ENCODE measurements around the gene KCNC1. TPM values are rescaled to one million over a fixed set of nuclear protein-coding genes. Genes with fewer than 3 reads are reported as not detected.
A peak's percentile ranks its signal among the peaks of the same experiment; 100 is the strongest.

Gene KCNC1
- total RNA-seq, 4 donors from 2014 or later, result not detected

- no peak overlapping the region for H3K27ac ChIP-seq (replicated peaks in 1 of 4)
- H3K4me1 ChIP-seq, result peaks cover 0 to 7% (median 0%) of the 10 kb centered on the region in 4 donors
- 10% methylated on average over 21 of the region's 68 CpGs for WGBS
- H3K4me3 ChIP-seq, result peak overlapping the region in 1 of 4 donors; percentile 14
- TF ChIP-seq POLR2AphosphoS5 (IDR thresholded peaks at IDR 0.05), result no peak
- no peak for TF ChIP-seq EP300 (IDR thresholded peaks at IDR 0.05)
- no peak for TF ChIP-seq POLR2A (IDR thresholded peaks at IDR 0.05; ENCODE audit: low read depth)
- TF ChIP-seq, protein P1, sequence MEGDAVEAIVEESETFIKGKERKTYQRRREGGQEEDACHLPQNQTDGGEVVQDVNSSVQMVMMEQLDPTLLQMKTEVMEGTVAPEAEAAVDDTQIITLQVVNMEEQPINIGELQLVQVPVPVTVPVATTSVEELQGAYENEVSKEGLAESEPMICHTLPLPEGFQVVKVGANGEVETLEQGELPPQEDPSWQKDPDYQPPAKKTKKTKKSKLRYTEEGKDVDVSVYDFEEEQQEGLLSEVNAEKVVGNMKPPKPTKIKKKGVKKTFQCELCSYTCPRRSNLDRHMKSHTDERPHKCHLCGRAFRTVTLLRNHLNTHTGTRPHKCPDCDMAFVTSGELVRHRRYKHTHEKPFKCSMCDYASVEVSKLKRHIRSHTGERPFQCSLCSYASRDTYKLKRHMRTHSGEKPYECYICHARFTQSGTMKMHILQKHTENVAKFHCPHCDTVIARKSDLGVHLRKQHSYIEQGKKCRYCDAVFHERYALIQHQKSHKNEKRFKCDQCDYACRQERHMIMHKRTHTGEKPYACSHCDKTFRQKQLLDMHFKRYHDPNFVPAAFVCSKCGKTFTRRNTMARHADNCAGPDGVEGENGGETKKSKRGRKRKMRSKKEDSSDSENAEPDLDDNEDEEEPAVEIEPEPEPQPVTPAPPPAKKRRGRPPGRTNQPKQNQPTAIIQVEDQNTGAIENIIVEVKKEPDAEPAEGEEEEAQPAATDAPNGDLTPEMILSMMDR (IDR thresholded peaks at IDR 0.05), result no peak
- no peaks in the 10 kb centered on the region for H3K36me3 ChIP-seq
- peaks cover 0 to 56% (median 16%) of the 10 kb centered on the region in 4 donors for H3K27me3 ChIP-seq
- no peak for DNase-seq (ENCODE audit: extremely low spot score)
- intact Hi-C loops (cut with DNase I), result no loop called here
- H3K9me3 ChIP-seq, result no peaks in the 10 kb centered on the region
Measured at GRCh38 chr11:17695454-17696441, 38.8 kb upstream of the KCNC1 start.

GRCh38 chr11:17696741-17697140, 37.8 kb upstream of the KCNC1 start:
- Histone ChIP-seq H3K4me3 (no peak overlapping the region), H3K27me3 (peaks cover 0 to 54% (median 16%) of the 10 kb centered on the region in 4 donors), H3K4me1 (peaks cover 0 to 7% (median 0%) of the 10 kb centered on the region in 4 donors), H3K9me3 (no peaks in the 10 kb centered on the region), H3K36me3 (no peaks in the 10 kb centered on the region), H3K27ac (replicated peaks in 1 of 4) (no peak overlapping the region)
- intact Hi-C loops (cut with DNase I), result no loop called here
- 88% methylated on average over 5 of the region's 5 CpGs for WGBS
- TF ChIP-seq EP300 (IDR thresholded peaks at IDR 0.05), result no peak
- TF ChIP-seq POLR2A (IDR thresholded peaks at IDR 0.05; ENCODE audit: low read depth), result no peak
- TF ChIP-seq POLR2AphosphoS5 (IDR thresholded peaks at IDR 0.05), result no peak
- TF ChIP-seq, protein P1 (IDR thresholded peaks at IDR 0.05), result no peak
- no peak for DNase-seq (ENCODE audit: extremely low spot score)

- peaks cover 0 to 7% (median 0%) of the 10 kb centered on the region in 4 donors for H3K4me1 ChIP-seq
- no peak overlapping the region for H3K4me3 ChIP-seq
- H3K9me3 ChIP-seq, result no peaks in the 10 kb centered on the region
- 56% methylated on average over 6 of the region's 6 CpGs for WGBS
- H3K27me3 ChIP-seq, result peaks cover 0 to 48% (median 16%) of the 10 kb centered on the region in 4 donors
- intact Hi-C loops (cut with DNase I), result no loop called here
- no peak overlapping the region for H3K27ac ChIP-seq (replicated peaks in 1 of 4)
- TF ChIP-seq EP300 (IDR thresholded peaks at IDR 0.05) (no peak), POLR2A (IDR thresholded peaks at IDR 0.05; ENCODE audit: low read depth) (no peak), POLR2AphosphoS5 (IDR thresholded peaks at IDR 0.05) (no peak)
- TF ChIP-seq, protein P1 (IDR thresholded peaks at IDR 0.05), result no peak
- H3K36me3 ChIP-seq, result no peaks in the 10 kb centered on the region
- DNase-seq (ENCODE audit: extremely low spot score), result no peak
Measured at GRCh38 chr11:17697175-17697949, 37.2 kb upstream of the KCNC1 start.

DNA sequence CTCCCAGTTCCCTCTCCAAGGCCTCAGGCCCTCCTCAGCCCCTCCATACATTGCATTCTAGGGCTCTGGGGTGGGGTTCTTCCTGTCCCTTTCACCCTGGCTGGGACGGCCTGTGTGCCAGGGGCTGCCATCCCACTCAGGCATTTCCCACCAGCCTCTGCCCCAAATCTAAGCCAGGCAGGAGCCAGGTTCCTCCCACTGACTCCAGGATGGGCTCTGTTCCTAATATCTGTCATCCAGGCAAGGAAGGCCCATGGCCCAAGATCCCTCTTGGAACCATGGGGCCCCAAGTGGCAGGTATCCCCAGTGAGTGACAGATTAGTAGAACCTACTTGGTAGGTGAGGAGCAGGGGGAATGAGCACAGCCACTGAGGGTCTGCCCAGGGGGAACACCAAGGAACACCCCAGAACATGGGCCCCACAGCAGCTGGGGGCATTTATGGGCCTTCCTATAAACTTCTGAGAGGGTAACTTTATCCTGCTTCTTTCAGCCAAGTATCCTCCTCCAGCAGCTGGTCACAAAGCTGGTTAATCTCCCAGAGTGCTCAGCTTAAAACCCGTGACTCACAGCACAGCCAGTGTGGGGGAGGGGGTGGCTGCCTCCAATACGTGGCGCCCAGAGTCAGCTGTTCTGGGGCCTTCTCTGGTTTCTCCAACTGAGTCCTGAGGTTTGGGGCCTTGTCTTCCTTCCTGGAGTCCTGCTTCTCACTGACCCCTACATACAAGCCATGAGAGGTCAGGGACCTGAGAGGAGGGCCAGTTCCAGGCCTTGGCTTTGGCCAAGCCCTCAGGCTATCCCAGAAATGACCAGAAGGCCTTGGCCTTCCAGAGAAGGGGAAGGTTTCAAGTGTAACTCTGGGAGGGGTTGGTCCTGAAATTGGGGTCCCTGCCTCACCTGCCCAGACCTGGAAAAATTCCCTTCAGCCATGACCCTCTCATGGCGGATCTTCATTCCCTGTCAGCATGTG, 35.1 kb upstream of the KCNC1 start:
- peaks cover 0 to 7% (median 0%) of the 10 kb centered on the region in 4 donors for H3K4me1 ChIP-seq
- 94% methylated on average over 2 of the region's 5 CpGs for WGBS
- DNase-seq (ENCODE audit: extremely low spot score), result no peak
- H3K27ac ChIP-seq (replicated peaks in 1 of 4), result no peak overlapping the region
- intact Hi-C loops (cut with DNase I), result no loop called here
- H3K27me3 ChIP-seq, result peaks cover 0 to 33% (median 15%) of the 10 kb centered on the region in 4 donors
- H3K9me3 ChIP-seq, result peaks cover 0 to 6% (median 0%) of the 10 kb centered on the region in 4 donors
- TF ChIP-seq EP300 (IDR thresholded peaks at IDR 0.05), result no peak
- TF ChIP-seq, protein P1 (IDR thresholded peaks at IDR 0.05), result no peak
- no peak for TF ChIP-seq POLR2A (IDR thresholded peaks at IDR 0.05; ENCODE audit: low read depth)
- TF ChIP-seq POLR2AphosphoS5 (IDR thresholded peaks at IDR 0.05), result no peak
- no peak overlapping the region for H3K4me3 ChIP-seq
- no peaks in the 10 kb centered on the region for H3K36me3 ChIP-seq

Measured in esophagus muscularis mucosa (tissue), 4 donors.